ENCODE measurements around the gene SAMD1.

Gene SAMD1

DNA sequence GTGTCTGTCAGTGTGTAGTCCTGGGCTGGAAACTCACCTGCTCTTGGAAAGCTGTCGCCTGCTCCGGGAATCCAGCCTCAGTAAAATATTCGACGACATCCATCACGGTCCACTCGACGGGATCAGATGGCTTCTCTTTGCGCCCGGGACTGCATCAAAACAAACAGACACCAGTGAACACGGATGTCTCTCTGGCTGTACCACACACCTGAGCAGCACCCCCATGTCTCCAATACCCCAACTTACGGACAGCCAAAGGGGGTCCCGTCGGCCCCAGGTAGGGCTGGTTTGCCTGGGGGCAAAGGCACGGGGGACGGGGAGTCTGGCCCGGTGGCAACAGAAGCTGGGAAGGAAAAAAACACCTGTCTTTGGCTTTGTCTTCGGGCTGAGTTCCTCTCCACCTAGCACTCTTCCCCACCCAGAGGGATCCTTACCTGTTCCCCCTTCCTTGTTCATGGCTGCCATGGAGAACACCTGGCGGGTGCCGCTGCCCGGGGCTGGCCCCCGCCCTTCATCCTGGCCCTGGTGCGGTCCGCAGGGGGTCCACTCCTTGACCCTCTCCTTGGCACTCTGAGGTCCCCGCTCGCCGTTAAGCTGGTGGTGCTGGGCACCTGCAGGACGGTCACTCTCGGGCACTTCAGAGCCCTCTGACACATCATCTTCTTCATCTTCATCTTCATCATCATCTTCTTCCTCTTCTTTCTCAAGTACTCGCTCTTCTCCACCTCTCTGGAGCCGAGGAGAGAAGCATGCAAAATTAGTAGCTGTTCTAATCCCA lies 1.7 kb downstream of the SAMD1 start:
- no peak for DNase-seq

GRCh38 chr19:14086098-14086497 lies 4.5 kb downstream of the SAMD1 start:
- DNase-seq: no peak

DNA sequence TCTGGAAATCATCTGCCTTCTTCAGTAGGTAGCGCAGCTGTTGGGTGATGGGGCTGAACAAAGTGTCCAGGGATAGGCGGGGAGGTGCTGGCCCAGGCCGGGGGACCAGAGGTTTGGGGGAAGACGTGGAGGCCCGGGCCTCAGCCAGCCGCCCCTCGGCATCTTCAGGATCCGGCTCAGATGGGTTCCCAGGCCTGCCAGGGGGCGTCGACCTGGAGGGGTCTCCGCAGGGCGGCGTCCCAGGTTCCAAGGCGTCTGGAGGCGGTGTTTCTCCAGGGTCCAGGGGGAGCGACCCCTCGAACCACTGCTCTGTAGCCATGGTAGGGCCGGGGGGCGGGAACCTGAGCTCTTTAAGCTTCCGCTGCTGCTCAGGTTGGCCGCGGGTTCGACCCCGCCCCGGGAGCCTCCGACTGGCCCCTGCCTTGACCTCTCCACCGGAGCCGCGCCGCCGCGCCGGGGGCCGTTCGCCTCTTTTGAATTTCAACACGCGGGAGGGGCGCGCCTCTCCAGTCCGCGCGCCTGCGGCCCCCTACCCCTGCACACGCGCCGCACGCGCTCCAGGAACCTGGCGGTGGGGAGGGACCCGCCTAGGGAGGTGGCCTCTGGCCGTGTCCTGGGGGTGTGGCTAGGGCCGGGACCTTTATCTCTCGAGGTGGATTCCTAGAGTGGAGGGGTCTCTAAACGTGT lies 5.1 kb downstream of the SAMD1 start, which contains the start of gene C19orf67:
Gene C19orf67, minus strand, starts transcription at position 475 of the 687 bp plus-strand sequence. Its CDS starts 156 bp downstream, at position 319.
- no peak for DNase-seq

GRCh38 chr19:14082675-14082960 lies 7.9 kb downstream of the SAMD1 start:
- no peak for DNase-seq

- DNase-seq: no peak
These were observed 8.5 kb downstream of the SAMD1 start for GRCh38 chr19:14081797-14082674.

- DNase-seq: peak; percentile 99
These were observed 9.4 kb downstream of the SAMD1 start for GRCh38 chr19:14080887-14081796.

DNA sequence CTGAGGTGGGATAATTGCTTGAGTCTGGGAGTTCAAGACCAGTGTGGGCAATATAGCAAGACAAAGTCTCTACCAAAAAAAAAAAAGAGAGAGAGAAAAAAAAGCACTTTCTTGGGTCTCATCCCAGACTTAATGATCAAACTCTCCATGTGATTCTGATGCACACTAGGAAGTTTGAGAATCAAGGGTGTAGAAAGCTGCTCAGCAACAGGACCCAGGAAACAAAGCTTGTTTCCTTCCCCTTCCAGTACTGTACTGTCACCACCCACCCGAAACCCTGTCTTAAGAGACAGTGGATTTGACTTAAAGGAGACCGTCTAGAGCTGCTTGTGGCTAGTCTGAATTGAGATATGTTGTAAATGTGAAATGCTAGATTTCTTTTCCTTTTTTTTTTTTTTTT lies 12.1 kb downstream of the SAMD1 start:
- no peak for DNase-seq

GRCh38 chr19:14073925-14074838 lies 16.4 kb downstream of the SAMD1 start:
- no peak for DNase-seq

DNA sequence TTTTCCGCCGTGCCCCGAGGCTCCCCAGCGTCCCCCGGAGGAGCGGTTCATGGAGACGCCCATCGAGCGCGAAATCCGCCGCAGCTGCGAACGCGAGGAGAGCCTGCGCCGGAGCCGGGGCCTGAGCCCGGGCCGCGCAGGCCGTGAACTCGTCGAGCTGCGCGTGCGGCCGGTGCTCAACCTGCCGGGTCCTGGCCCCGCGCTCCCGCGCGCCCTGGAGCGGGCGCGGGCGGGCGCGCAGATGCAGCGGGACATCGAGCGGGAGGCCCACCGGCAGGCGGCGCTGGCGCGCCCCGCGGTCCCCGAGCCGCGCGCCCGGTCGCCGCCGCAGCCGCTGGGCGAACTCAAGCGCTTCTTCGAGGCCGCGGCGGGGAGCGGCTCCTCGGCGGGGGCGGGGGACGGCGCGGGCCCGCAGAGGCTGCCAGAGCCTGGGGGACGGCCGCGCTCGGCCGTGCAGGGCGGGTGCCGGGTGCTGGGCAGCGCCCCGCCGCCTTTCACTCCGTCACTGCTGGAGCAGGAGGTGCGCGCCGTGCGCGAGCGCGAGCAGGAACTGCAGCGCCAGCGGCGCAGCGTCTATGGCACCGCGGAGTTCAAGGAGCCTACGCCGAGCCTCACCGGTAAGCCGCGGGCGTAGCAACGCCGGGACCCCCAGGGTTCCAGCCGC lies 17.2 kb downstream of the SAMD1 start:
- DNase-seq: peak; percentile 71

DNA sequence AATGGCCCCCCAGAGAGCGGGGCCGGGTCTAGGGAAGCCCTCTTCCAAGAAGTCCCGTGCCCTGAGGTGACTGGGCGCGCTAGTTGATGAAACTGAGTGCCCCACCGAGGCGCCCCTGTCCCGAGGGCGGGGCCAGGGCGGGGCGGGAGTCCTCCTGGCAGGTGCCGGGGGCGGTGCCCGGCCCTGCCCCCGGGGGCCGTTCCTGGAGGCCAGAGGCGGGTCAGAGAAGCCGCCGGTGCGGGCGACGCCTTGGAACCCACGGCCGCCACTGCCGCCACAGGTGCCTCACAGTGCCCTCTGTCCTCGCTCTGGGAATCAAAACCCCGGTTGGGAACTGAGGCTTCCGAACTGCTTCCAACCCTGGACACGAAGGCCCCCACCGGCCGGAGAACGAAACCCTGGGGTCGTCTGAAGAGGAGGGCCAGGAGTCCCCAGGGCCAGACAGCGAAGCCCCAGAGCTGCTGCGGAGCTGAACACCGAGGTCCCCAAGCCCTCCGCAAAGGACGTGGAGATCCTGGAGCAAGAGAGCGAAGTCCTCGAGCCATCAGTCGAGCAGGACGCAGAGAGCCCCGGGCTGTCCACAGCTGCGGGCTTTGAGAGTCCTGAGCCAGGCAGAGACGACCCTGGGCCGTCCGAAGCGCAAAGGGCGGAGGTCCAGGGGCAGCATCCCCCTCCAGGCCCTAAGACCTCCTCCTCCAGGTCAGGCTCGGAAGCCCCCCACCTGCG lies 17.9 kb downstream of the SAMD1 start, which contains the start of gene MISP3:
Gene MISP3, plus strand, starts transcription at position 252 of the 726 bp plus-strand sequence. CDS start 524 bp downstream, outside the sequence.
- no peak for DNase-seq

GRCh38 chr19:14070268-14071050 lies 20.1 kb downstream of the SAMD1 start:
- DNase-seq: no peak

DNA sequence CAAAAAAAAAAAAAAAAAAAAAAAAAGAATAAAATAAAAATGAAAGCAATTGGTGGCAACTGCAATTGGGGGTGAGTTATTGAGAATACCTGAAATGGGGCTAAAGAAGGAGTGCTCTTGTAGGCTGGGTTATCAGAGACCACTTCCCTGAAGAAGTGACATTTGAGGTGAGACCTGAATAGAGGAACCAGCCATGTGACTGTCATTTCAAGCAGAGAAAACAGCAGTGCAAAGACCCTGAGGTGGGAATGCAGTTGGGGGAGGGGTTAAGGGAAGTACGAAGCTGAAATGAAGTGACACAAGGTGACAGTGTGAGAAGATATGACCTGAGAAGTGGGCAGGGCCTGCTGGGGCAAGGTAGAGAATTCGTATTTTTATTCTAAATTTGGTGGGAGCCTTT lies 24.4 kb downstream of the SAMD1 start:
- no peak for DNase-seq

DNA sequence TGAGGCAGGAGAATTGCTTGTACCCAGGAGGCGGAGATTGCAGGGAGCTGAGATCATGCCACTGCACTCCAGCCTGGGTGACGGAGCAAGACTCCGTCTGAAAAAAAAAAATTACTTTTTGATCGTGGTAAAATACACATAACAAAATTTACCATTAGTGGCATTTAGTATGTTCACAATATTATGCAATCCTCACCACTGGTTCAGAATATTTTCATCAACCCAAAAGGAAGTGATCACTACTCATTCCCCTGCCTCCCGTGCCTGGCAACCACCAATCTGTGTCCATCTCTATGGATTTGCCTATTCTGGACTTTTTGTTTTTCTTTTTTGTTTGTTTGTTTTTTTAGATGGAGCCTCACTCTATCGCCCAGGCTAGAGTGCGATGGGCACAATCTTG lies 27.4 kb downstream of the SAMD1 start:
- DNase-seq: peak; percentile 20

GRCh38 chr19:14062558-14062855 lies 28.0 kb downstream of the SAMD1 start:
- DNase-seq: no peak

GRCh38 chr19:14061751-14062557 lies 28.6 kb downstream of the SAMD1 start, which contains the start of gene PALM3:
PALM3 (minus strand) TSS chr19:14062076; CDS start chr19:14061980, 96 bp downstream.
- DNase-seq: no peak

DNA sequence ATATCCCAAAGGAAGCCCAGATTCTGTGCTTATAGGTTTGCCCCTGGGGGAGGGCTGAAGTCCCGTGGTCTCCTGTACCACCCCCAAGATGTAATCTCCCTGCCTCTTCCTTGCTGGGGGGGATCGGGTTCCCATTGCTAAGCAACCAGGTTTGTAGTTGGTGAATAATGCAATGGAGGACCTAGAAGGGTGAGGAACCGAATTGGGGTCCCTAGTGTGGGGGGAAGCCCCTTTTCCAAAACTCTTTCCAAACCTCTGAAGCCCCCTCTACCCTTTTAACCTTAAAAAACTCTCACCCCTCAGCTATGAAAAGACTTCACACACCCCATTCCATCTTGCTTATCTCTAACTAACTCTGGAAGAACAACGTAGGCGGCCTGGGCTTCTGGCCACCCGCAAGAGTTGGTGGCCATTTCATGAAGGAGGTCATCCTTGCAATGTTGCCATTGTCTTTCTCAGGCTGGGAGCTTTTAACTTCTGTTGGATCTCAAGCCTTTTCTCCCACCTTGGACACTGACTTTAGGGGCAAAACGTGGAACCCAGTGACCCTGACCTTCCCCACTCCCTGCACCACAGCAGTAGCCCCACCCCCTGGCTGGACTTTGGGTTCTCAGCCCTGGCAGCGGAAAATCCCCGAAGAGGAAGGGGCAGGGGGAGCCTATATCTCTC lies 29.3 kb downstream of the SAMD1 start:
- no peak for DNase-seq

DNA sequence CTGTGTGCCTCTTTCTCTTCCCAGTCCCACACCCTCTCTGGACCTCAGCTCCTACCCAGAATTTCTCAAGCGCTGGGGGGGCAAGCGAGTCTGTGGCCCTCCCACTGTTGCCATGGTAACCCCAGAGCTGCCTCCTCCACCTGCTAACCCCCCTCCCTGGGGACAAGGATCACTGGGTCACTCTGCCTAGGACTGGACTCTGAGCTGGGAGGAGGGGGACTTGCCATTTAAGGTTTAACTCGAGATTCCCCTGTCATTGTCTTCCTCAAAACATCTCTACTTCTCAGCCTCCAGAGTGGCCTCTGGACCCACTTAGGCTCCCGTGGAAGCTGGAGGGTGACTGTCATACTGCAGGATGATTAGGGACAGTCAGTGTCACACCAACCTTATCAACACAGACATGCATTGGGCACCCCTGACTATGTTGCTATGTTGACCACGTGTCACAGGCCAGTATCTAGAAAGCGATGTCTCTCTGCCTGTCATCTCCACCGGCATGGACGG lies 30.8 kb downstream of the SAMD1 start:
- DNase-seq: no peak
